Activated CD4-positive, CD25-positive, alpha-beta regulatory T cell treated with anti-CD3 and anti-CD28 coated beads, Interleukin-2, amount 50 U/mL, for 16 hours (primary cell): Measurements from ENCODE around the gene AK2.
"Not testable (repeated sequence)": the region's sequence is repeated elsewhere in the genome, so short reads cannot be mapped to it uniquely, and the experiment has no call there.

Source experiments
- DNase-seq: peaks from one replicate; pipeline ENCODE4 v3.0.0-alpha.2; 2020; ENCODE audit warnings: low read depth, low spot score

Gene AK2

DNA sequence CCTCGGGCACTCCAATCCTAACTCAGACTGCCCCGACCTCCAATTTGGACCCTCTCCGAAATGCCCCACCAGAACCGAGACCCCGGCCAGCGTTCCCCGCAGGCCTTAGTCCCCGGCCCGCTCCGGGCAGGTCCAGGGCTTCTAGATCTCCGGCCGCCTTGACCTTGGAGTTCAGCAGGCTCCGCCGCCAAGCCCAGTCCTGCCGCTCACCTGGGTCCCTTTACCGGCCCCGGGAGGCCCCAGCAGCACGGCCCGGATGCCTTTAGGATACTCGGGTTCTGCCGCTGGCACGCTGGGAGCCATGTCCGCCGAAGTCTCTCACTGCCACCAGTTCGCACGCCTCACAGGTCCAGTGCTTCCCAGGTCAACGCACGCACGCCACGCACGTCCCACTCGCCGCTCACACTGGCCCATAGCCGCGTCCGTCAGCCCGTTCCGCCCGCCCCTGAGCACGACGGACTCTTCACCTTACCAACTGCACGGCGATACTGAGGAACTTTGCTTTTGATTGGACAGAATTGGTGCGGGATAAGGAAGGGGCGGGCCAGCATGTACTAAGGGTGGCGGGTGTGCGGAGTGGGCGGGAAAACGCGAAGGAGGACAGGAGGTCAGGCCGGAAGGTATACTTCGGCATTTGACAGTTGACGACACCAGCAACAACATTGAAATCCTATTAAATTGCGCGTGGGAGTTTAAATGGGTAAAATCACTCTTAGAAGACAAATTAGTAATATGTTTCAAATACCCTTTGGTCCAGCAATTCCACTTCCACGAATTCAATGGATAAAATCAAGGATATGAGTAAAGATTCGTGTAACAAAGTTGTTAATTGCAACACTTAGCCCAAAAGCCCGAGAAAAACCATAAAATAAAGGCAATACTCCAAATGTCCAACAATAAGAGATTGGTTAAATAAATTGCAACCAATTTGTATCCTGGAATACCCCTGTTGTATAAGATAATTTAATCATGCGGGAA lies at the start of gene AK2:
TSS of gene AK2 (minus strand) at position 358 of the 978 bp plus-strand sequence. CDS start at position 303, 55 bp downstream.
- DNase-seq = peak; percentile 77

DNA sequence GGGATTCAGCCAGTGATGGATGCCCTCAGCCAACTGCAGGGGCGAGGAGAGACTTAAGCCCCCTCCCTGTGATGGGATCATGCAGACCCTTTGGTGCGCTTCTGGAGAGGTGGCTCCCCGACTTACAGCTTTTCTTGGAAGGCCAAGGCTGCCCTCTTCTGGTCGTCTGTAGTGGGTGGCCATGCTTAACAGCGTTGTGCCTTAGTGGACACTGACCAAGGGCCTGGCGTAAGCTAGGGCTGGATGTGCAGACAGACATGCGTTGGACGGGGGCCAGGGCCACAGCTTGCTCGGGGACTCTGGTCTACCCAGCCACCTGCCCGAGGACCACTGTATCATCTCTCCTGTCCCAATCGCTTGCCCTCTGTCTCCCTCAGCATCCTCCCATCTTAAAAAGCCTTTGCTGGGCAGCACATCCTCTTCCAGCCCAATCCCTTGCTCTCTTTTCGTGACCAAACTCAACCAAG lies 49.7 kb upstream of the AK2 start:
- no peak for DNase-seq

DNA sequence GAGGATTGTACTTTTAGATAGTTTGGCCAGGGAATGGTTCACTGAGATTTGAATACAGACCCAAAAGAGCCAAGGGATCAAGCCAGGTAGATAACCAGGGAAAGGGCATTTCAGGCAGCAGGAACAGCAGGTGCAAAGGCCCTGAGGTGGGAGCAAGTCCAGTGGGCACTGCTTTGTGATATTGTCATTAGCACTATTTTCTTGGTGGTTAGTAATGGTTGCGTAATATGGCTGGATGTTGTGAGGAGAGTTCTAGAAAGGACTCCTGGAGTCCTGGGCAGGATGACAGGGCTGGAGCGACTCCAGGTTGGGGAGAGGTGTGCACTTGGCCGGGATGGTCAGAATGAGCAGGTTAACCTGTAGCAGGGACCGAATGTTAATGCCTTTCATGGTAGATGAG lies 48.6 kb upstream of the AK2 start:
- no peak for DNase-seq

DNA sequence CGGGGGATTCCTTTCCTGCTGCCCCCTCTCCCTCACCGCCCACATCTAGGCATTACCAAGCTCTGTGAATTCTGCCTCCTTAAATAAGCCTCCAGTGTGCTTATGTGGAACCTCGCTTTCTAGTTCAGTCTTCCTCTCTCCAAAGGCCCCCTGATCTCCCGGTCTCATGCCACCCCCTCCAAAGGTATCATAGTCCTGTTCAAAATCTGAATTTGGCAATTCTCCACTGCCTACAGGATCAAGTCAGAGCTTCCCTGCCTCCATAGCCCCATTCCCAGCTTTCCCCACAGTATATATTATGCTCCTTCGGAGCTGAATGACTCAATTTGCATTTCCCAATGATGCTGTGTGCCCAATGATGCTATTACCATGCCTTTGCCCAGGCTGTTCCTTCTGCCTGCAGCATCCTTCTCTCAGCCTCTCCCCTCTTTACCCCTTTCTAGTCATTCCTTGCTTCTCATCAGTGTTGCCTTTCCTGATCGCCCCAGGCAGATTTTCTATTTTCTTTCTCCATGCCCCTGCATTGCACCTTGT lies 46.0 kb upstream of the AK2 start:
- no peak for DNase-seq

DNA sequence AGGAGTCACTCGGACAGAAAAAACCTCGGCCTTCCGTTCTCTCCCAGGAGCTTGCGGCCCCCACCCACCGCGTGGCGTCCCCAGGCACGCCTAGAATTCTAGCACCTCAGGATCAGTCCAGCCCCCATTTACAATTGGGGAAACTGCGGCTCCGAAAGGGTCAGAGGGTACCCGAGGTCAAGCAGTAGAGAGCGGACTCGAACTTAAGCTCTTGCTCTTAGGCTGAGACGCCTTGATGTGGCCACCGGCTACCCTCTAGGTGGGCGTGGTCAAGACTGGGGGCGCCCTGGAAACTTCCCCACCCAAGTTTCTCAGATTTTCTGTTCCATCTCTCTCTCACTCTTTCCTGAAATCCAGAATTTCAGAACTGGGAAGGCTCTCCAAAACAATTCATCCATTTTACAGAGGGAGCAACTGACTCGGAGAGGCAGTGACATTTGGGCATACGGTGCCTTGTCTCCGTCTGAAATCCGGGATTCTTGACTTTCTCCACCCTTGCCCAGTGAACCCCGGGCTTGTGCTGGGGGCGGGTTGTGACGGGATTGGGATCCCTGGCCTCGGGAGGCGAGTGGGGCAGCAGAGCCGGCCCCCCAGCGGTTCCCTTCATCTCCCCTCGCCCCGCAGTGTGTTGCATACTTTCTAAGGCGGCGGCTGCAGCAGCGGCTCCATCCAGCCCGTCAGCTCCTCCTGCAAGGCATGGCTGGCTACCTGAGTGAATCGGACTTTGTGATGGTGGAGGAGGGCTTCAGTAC lies 45.0 kb upstream of the AK2 start:
- DNase-seq = no peak

DNA sequence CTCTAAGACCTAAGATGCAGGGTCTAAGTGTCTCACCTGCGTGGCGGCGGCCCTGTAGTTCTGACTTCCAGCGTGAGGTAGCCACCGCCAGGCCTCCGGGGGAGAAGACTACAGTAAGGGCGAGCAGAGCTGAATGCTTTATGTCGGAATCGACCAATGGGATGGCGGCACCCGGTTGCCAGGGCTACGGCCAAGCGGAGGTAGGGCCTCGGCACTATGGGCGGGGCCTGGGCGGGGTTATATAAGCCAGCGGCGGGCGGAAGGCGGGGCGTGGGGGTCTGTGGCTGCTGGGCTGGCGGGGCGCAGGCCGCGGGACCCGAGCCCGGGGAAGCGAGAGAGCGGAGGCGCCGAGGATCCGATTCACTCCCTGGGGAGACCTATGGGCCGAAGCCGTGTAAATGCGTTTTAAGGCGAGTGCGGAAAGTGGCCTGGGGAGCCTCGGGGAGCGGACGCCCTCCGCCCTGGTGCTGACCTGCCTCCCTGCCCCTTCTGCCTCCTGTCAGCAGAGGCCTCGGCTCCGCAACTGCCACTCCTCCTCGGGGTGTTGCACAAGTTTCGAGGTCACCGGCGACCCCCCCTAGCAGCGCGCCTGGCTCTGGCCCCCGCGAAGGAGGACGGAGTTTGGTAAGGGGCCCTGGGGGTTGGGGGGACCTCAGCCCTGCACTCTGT lies 44.3 kb upstream of the AK2 start, which contains the start of gene AZIN2:
TSS of gene AZIN2 (plus strand) at position 269 of the 669 bp plus-strand sequence. CDS start 1,097 bp downstream, outside the sequence.
- peak; percentile 89 for DNase-seq

DNA sequence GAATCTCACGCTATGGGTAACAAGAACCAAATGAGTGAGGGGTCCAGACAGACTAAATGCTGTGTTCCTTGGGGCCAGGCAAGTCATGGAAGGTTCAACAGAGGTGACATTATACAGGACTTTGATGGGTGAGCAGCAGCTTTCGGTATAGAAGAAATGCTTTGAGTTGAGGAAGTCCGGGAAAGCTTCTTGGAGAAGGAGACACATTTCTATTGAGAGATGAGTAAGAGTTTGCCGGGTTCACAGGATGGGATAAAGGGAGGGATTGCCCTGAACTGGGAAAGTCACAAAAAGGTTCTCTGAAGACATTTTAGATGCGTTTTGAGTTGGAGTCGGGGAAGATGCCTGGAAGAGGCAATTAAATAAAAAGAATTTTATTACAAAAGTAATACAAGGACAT lies 43.7 kb upstream of the AK2 start:
- no peak for DNase-seq

DNA sequence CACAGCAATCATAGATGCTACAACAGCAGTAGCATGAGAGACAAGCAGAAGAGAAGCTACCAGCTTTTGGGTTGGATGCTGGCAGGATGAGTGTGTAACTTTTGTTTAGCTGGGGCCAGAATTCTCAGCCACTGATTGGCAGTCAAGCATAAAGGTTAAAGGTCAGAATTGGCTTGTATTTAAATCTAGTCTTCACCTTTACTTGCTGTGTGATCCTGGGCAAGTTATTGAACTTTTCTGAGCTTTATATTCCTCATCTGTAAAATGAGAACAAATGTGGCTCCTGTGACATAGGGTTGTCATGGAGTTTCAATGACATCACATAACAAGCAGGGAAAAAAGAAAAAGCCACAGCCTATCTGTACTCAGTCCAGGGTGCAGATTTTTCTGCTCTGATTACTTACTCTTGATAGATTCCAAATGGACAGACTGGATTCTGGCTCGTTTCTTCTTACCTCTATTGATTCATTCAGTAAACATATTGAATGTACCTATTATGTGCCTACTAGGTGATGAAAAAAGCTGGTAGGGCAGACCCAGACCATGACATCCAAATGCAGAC lies 41.4 kb upstream of the AK2 start:
- no peak for DNase-seq

DNA sequence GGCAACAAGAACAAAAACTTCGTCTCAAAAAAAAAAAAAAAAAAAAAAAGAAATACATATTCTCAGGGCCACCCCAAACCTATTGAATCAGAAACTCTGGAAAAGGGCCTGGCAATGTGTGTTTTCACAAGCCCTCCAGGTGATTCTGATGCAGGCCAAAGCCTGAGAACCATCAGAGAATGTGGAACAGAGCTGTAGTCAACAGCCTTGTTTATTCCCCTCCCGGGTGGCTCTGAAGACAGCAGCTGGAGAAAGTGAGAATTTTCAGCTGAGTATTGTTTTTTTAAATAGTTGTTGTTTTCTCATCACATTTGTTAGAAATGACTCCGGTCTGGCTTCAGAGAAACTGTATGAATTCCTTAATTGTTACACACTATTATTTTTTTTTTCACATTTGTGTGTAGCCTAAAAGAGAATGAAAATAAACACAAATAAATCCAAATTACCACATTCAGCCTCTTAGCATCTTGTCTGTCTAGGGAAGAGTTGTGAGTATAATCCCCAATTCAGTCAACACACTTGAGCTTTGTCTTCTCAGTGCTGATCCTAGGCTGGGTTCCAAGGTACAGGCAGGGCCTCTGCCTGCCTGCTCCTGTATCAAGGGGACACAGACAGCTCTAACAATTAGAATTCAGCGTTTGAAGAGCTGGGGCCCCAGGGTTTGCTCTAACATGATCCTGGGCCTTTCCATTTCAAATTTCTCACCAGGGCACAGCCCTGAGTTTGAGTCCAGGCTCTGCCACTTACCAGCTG lies 37.7 kb upstream of the AK2 start:
- no peak for DNase-seq

DNA sequence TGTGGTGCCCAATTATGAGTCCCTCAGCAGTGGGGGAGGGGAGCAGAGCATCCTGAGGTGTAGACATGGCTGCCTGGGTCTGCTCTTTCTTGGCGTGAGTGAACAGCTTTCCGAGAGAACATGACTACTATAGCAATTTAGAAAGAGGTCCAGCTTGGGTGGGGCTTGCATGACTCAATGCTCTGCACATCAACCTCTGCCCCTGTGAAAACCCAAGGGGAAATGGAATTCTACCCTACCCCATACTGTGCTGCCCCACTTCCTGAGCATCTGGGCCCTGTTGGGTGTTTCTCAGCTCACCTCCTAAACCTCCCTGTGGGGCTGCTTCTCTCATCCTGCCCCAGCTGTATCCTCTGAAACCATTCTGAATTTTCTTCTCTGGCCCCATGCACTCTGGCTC lies 36.0 kb upstream of the AK2 start:
- DNase-seq = no peak

DNA sequence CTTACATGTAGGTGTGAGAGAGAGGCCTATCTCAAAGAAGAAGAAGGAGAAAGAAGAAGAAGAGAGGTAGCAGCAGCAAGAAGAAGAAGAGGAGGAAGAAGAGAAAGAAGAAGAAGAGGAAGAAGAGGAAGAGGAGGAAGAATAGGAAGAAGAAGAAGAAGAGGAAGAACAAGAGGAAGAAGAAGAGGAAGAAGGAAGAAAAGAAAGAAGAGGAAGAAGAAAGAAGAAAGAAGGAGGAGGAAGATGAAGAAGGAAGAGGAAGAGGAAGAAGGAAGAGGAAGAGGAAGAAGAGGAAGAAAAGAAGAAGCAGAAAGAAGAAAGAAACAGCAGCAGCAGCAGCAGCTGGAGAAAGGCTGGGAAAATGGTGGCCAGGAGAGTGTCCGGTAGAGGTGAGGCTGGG lies 33.9 kb upstream of the AK2 start:
- DNase-seq = no peak

DNA sequence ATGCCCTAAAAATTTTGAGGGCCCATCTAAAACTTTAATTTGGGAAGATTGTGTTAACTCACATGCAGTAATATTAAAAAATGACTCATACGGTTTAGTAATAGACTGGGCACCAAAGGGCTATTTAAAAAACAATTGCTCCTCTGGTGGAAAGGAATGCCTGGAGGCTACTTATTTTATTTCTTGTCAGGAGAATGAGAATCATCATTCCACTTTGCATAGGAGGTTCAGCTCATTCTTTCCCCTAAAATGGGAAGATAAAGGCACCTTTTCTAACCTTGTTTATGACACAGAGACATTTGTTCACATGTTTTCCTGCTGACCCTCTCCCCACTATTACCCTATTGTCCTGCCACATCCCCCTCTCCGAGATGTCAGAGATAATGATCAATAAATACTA lies 31.4 kb upstream of the AK2 start:
- not testable (repeated sequence) for DNase-seq

DNA sequence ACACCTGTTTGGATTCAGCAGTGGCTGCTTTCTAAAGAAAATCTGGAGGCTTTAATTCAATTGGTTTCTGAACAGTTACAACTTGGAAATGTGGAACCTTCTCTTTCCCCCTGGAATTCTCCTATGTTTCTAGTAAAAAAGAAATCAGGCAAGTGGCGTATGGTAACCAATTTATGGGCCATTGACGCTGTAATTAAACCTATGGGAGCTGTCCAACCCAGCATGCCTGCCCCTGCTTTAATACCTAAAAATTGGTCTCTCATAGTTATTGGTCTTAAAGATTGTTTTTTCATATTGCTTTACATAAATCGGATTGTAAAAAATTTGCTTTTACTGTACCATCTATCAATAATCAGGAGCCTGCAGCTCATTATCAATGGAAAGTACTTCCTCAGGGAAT lies 29.8 kb upstream of the AK2 start:
- not testable (repeated sequence) for DNase-seq

DNA sequence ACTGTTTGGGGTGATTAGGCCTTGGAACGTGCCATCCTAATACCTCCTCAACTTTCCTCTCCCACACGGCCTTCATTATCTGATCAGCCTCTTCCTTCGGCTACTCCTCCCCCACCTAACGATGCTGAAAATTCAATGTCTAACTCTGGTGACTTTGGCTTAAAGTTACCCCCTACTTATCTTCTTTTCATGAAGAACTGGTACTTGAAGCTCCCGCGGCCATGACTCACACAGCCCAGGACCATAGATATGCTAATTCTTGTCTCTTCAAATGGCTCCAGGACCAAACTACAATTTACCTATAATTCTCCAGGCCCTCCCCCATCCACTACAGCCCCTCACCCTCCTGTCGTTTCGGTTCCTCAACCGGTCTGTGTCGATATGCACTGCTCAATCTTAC lies 28.6 kb upstream of the AK2 start:
- DNase-seq = no peak

DNA sequence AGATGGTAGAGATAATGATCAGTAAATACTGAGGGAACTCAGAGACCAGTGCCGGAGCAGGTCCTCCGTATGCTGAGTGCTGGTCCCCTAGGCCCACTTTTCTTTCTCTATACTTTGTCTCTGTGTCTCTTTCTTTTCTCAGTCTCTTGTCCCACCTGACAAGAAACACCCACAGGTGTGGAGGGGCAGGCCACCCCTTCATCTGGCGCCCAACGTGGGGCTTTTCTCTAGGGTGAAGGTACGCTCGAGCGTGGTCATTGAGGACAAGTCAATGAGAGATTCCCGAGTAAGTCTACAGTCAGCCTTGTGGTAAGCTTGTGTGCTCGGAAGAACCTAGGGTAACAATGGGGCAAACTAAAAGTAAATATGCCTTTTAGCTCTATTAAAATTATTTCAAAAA lies 27.6 kb upstream of the AK2 start:
- DNase-seq = not testable (repeated sequence)

DNA sequence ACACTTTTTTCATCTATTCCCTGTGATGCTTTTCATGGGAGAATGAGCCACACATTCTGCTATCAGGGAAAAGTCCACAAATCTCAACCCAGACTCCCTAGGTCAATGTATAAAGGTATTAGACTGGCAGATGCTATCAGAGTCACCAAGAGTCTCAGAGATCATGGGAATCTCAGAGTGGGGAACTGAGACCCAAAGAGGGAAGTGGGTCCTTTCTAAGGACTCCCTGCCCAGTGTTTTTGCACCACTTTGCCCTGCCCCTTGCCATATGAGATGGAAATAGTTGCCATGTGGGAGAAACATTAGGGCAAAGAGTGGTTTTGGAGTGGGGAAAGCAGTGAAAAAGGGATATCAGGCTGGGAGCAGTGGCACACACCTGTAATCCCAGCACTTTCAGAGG lies 25.2 kb upstream of the AK2 start:
- DNase-seq = no peak

DNA sequence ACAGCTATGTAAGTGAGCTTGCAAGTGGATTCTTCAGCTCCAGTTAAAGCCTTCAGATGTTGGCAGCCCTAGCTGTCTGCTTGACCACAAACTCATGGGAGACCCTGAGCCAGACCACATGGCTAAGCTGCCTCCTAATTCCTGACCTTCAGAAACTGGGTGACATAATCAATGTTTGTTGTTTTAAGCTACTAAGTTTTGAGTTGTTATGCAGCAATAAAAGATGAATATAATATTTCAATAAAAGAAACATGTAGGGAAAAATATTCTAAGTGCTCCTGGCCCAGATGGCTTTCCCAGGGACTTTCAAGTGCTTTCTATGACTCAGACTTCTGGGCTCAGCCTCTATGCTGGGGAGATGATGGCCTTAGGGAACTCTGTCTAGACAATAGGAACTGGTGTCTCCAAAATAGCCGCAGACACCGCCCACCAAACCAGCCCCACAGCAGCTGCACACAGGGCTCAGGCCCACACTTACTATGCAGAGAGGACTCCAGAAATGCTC lies 23.9 kb upstream of the AK2 start:
- no peak for DNase-seq

DNA sequence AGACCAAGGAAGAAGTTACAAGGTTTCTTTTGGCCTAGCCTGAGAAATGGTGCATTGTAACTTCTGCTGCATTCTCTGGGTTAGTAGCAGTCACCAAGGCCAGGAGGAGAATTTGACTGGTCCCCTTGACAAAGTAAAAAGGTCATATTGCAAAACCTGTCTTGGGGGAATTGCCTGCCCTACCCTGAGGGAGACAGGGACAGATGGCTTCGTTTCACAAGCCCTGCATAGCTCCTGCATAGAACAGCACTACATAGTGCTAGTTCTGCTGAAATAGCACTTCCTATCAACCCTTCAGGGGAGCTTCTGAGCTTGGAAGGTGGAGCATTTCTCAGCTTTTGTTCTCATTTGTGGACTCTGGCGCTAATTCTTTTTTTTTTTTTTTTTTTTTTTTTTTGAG lies 20.4 kb upstream of the AK2 start:
- no peak for DNase-seq

DNA sequence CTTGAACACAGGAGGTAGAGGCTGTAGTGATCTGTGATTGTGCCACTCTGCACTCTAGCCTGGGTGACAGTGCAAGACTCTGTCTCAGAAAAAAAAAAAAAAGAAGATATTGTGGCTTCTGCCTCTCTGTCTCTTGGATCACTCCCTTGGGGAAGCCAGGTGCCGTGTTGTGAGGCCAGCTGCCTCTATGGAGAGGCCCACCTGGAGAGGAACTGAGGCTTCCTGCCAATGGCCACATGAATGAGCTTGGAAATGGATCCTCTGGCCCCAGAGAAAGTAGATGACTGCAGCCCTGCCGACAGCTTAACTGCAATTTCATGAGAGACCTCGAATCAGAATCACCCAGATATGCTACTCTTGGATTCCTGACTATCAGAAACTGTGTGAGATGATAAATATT lies 19.7 kb upstream of the AK2 start:
- DNase-seq = no peak

DNA sequence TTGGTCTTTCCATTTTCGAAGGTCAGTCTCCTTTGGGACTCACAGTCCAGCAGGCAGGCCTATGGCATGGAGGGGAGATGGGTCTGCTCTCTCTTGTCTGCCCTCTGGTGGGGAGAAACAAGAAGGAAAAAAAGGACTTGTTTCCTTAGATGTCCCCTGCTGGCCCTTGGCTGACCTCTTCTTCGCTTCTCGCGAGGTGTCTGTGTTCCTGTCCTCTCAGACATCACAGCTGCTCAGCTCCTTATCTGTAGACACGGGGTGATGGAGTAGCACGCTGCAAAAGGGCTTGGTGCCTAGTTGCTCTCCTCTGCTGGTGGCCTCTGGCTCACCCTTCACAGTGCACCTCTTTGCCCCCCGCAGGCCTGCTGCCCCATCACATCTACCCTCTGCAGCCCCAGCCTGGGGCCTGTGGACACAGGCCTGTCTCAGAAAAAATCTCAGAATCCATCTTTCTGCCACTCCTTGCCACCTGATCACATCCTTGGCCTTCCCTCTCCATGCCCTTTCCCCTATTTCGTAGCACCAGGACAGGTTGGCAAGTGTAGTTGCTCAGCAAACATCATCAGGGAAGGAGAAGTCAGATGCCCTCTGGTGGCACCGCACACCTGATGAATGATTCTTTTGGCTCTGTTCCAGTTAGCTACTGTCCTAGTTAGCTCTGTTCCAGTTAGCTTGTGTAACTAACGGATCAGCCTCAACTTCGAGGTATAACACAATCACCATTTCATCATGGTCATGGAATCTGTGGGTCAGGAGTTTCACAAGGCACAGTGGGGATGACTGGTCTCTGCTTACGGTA lies 18.7 kb upstream of the AK2 start:
- no peak for DNase-seq
